Vagina (tissue), 2 donors: Measurements from ENCODE around the gene SLITRK2. TPM values are rescaled to one million over a fixed set of nuclear protein-coding genes. Genes with fewer than 3 reads are reported as not detected.
A peak's percentile ranks its signal among the peaks of the same experiment; 100 is the strongest.

Experiments
- DNase-seq, 2 donors: peaks; one replicate each; pipeline ENCODE4 v3.0.0-alpha.2; 2017; ENCODE audit errors: extremely low spot score in 2 of 2
- H3K27ac ChIP-seq: fragments of 200-600 bp; sonication (generic); one replicate; pipeline ENCODE4 v1.5.1; 2019
- H3K27me3 ChIP-seq: fragments of 200-600 bp; sonication (generic); one replicate; pipeline ENCODE4 v1.5.1; 2019
- H3K36me3 ChIP-seq, 2 donors: fragments of 200-600 bp; sonication (generic); one replicate each; pipeline ENCODE4 v1.5.1; 2017 to 2019
- H3K4me1 ChIP-seq: fragments of 200-600 bp; sonication (generic); one replicate; pipeline ENCODE4 v1.5.1; 2019
- H3K4me3 ChIP-seq, 2 donors: fragments of 200-600 bp; sonication (generic); 1 replicate in 1 of 2; 2 replicates in 1 of 2; pipeline ENCODE4 v1.5.1; 2016 to 2019
- H3K9me3 ChIP-seq: fragments of 200-600 bp; sonication (generic); one replicate; pipeline ENCODE4 v1.5.1; 2019
- POLR2A ChIP-seq, 2 donors: fragments of 450-650 bp; IDR thresholded peaks; one replicate each; pipeline ENCODE4 v1.6.1; 2017; ENCODE audit warnings: antibody characterized with exemption in 2 of 2, mild to moderate bottlenecking in 2 of 2, moderate library complexity in 2 of 2
- POLR2AphosphoS5 ChIP-seq, 2 donors: sonication (generic); formaldehyde crosslinking; IDR thresholded peaks; one replicate each; pipeline ENCODE4 v1.9.0; 2017; ENCODE audit warnings: antibody characterized with exemption in 2 of 2, mild to moderate bottlenecking in 2 of 2, low read depth in 1 of 2; ENCODE audit not compliant: insufficient read depth in 1 of 2
- intact Hi-C: fragments of 100-400 bp; cut with DNase I; formaldehyde crosslinking; loops from one replicate; pipeline ENCODE4 v1.15.1; 2023
- total RNA-seq: library from RNA; depleted of rRNA; stranded (reverse); fragments of >200 nt; gene quantifications from one replicate; pipeline ENCODE4 v1.2.3, GENCODE V29; 2016
- TF ChIP-seq, protein P1 (sequence below), 3 experiments: fragments of 450-650 bp in 2 of 3; fragments of 200-600 bp in 1 of 3; sonication (generic) in 1 of 3; IDR thresholded peaks; one replicate each; pipeline ENCODE4 v1.5.1; 2017 to 2019; ENCODE audit warnings: antibody characterized with exemption in 3 of 3, mild to moderate bottlenecking in 2 of 3, moderate library complexity in 2 of 3

The SLITRK2 gene
- total RNA-seq, 1 donor from 2014 or later = 0.49 TPM

GRCh38 chrX:145816601-145817315 is 871 bp upstream of the SLITRK2 start:
- no peaks in the 10 kb centered on the region for H3K4me1 ChIP-seq
- H3K9me3 ChIP-seq = no peaks in the 10 kb centered on the region
- H3K27me3 ChIP-seq = no peaks in the 10 kb centered on the region
- H3K36me3 ChIP-seq = no peaks in the 10 kb centered on the region
- intact Hi-C loops = no loop called here
- H3K27ac ChIP-seq = no peak overlapping the region
- DNase-seq = no peak
- no peak overlapping the region for H3K4me3 ChIP-seq
- TF ChIP-seq, protein P1, sequence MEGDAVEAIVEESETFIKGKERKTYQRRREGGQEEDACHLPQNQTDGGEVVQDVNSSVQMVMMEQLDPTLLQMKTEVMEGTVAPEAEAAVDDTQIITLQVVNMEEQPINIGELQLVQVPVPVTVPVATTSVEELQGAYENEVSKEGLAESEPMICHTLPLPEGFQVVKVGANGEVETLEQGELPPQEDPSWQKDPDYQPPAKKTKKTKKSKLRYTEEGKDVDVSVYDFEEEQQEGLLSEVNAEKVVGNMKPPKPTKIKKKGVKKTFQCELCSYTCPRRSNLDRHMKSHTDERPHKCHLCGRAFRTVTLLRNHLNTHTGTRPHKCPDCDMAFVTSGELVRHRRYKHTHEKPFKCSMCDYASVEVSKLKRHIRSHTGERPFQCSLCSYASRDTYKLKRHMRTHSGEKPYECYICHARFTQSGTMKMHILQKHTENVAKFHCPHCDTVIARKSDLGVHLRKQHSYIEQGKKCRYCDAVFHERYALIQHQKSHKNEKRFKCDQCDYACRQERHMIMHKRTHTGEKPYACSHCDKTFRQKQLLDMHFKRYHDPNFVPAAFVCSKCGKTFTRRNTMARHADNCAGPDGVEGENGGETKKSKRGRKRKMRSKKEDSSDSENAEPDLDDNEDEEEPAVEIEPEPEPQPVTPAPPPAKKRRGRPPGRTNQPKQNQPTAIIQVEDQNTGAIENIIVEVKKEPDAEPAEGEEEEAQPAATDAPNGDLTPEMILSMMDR (IDR thresholded peaks at IDR 0.05) = no peak
- no peak for TF ChIP-seq POLR2A (IDR thresholded peaks at IDR 0.05)

- DNase-seq = no peak
- no peaks in the 10 kb centered on the region for H3K36me3 ChIP-seq
- no peaks in the 10 kb centered on the region for H3K9me3 ChIP-seq
- no peak for TF ChIP-seq POLR2A (IDR thresholded peaks at IDR 0.05)
- TF ChIP-seq, protein P1 (IDR thresholded peaks at IDR 0.05) = no peak
- no peak for TF ChIP-seq POLR2AphosphoS5 (IDR thresholded peaks at IDR 0.05; ENCODE audit: insufficient read depth in 1 of 2, low read depth in 1 of 2)
- no peaks in the 10 kb centered on the region for H3K27me3 ChIP-seq
- peak overlapping the region; percentile 30 to 33 for H3K4me3 ChIP-seq
- intact Hi-C loops = no loop called here
- H3K4me1 ChIP-seq = no peaks in the 10 kb centered on the region
- H3K27ac ChIP-seq = no peak overlapping the region
These were observed 821 bp downstream of the SLITRK2 start for GRCh38 chrX:145818186-145819113.

- no peak for DNase-seq
- H3K27me3 ChIP-seq = no peaks in the 10 kb centered on the region
These were observed 3.2 kb downstream of the SLITRK2 start for GRCh38 chrX:145820825-145821224.

DNA sequence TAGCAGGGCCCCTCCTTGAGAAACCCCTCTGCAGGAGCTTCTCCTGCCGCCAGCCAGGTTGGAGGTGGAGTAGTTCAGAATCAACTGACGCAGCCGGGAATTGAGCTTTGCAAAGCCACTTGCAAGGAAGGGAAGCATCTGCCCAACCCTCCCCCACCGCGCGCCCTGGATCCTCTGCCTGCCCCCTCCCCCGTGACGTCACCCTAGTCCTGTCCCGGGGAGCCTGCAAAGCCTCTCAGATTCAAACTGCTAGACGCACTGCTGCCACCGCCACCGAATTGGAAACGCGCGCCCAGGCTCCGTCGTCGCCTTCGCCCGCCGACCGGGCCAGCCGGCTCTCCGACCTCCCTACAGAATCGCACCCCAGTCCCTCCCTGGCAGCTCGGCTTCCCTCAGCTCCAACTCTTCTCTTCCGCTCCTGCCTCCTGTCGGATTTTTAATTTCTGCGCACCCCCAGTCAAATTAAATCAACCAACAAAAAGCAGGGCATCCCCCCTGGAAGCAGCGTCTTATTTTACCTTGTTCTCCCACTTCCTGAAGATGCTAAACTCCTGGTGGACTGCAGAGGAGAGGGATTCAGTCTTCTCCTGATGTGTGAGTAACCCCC is 3.8 kb downstream of the SLITRK2 start:
- H3K9me3 ChIP-seq = no peaks in the 10 kb centered on the region
- TF ChIP-seq, protein P1 (IDR thresholded peaks at IDR 0.05) = no peak
- no peak for TF ChIP-seq POLR2AphosphoS5 (IDR thresholded peaks at IDR 0.05; ENCODE audit: insufficient read depth in 1 of 2, low read depth in 1 of 2)
- intact Hi-C loops = no loop called here
- H3K27ac ChIP-seq = no peak overlapping the region
- H3K36me3 ChIP-seq = no peaks in the 10 kb centered on the region
- H3K27me3 ChIP-seq = no peaks in the 10 kb centered on the region
- no peak for DNase-seq
- H3K4me3 ChIP-seq = no peak overlapping the region
- H3K4me1 ChIP-seq = no peaks in the 10 kb centered on the region

More at GRCh38 chrX:145820825-145821224, 3.2 kb downstream of the SLITRK2 start:
- TF ChIP-seq, protein P1 (IDR thresholded peaks at IDR 0.05) = no peak
- TF ChIP-seq POLR2AphosphoS5 (IDR thresholded peaks at IDR 0.05; ENCODE audit: insufficient read depth in 1 of 2, low read depth in 1 of 2) = no peak
- TF ChIP-seq POLR2A (IDR thresholded peaks at IDR 0.05) = no peak
- intact Hi-C loops = no loop called here
- Histone ChIP-seq H3K4me1 (no peaks in the 10 kb centered on the region), H3K27ac (no peak overlapping the region), H3K4me3 (no peak overlapping the region), H3K9me3 (no peaks in the 10 kb centered on the region), H3K36me3 (no peaks in the 10 kb centered on the region)
